Breast epithelium (tissue), 4 donors: ENCODE measurements around the gene EXOG. TPM values are rescaled to one million over a fixed set of nuclear protein-coding genes. Genes with fewer than 3 reads are reported as not detected.

Experiments used
- DNase-seq, 2 donors: peaks; one replicate each; pipeline ENCODE4 v3.0.0-alpha.2; 2019; ENCODE audit warnings: low spot score in 2 of 2
- H3K27ac ChIP-seq, 2 donors: fragments of 200-600 bp; sonication (generic) in 1 of 2; one replicate each; pipeline ENCODE4 v1.5.1; 2016 to 2019; ENCODE audit warnings: mild to moderate bottlenecking in 1 of 2
- H3K27me3 ChIP-seq, 2 donors: fragments of 200-600 bp; sonication (generic) in 1 of 2; one replicate each; pipeline versions ENCODE4 v1.5.1 to v1.6.0; 2017 to 2019; ENCODE audit warnings: control low read depth in 1 of 2, mild to moderate bottlenecking in 1 of 2
- H3K36me3 ChIP-seq: fragments of 200-600 bp; one replicate; pipeline ENCODE4 v1.5.1; 2019
- H3K4me1 ChIP-seq, 2 donors: fragments of 200-600 bp; sonication (generic); one replicate each; pipeline ENCODE4 v1.5.1; 2016 to 2019; ENCODE audit warnings: control low read depth in 1 of 2
- H3K4me3 ChIP-seq, 3 donors: fragments of 200-600 bp; sonication (generic); 1 replicate in 2 of 3; 2 replicates in 1 of 3; pipeline ENCODE4 v1.5.1; 2016 to 2019; ENCODE audit warnings: mild to moderate bottlenecking in 3 of 3, moderate library complexity in 2 of 3
- H3K9me3 ChIP-seq, 2 donors: fragments of 200-600 bp; sonication (generic) in 1 of 2; one replicate each; pipeline ENCODE4 v1.5.1; 2016 to 2019; ENCODE audit warnings: control low read depth in 1 of 2
- CTCF ChIP-seq, 3 donors: fragments of 450-650 bp; IDR thresholded peaks; one replicate each; pipeline ENCODE4 v1.5.1; 2016 to 2017; ENCODE audit warnings: antibody characterized with exemption in 3 of 3, mild to moderate bottlenecking in 3 of 3, moderate library complexity in 3 of 3
- POLR2A ChIP-seq: fragments of 450-650 bp; IDR thresholded peaks from one replicate; pipeline ENCODE4 v1.6.1; 2016; ENCODE audit warnings: antibody characterized with exemption, mild to moderate bottlenecking, moderate library complexity
- POLR2AphosphoS5 ChIP-seq, 3 donors: sonication (generic); formaldehyde crosslinking; IDR thresholded peaks; one replicate each; pipeline ENCODE4 v1.6.1; 2017; ENCODE audit warnings: antibody characterized with exemption in 3 of 3
- intact Hi-C: fragments of 100-400 bp; cut with DNase I; formaldehyde crosslinking; loops from one replicate; pipeline ENCODE4 v1.15.1; 2023; ENCODE audit warnings: low total_unique reads
- total RNA-seq, 3 donors: library from RNA; depleted of rRNA; stranded (reverse); fragments of >200 nt; gene quantifications; one replicate each; pipeline ENCODE4 v1.1.0, GENCODE V29; 2016

The EXOG gene
- total RNA-seq, 3 donors from 2014 or later, result 7.5 to 10.2 (median 8.8) TPM

GRCh38 chr3:38497031-38497430, 891 bp downstream of the EXOG start:
- H3K36me3 ChIP-seq, result no peaks in the 10 kb centered on the region
- H3K4me3 ChIP-seq, result peak overlapping the region; percentile 59 to 79 (median 61)
- H3K27me3 ChIP-seq, result no peaks in the 10 kb centered on the region
- H3K4me1 ChIP-seq, result no peaks in the 10 kb centered on the region
- no peaks in the 10 kb centered on the region for H3K9me3 ChIP-seq
- intact Hi-C loops, result no loop called here
- no peak overlapping the region for H3K27ac ChIP-seq
- no peak for DNase-seq
- TF ChIP-seq POLR2AphosphoS5 (IDR thresholded peaks at IDR 0.05), result no peak
- no peak for TF ChIP-seq POLR2A
- no peak for TF ChIP-seq CTCF (IDR thresholded peaks at IDR 0.05)

- no peaks in the 10 kb centered on the region for H3K4me1 ChIP-seq
- no peaks in the 10 kb centered on the region for H3K36me3 ChIP-seq
- DNase-seq, result no peak
- TF ChIP-seq POLR2A (no peak), CTCF (IDR thresholded peaks at IDR 0.05) (no peak), POLR2AphosphoS5 (IDR thresholded peaks at IDR 0.05) (no peak)
- H3K27me3 ChIP-seq, result no peaks in the 10 kb centered on the region
- intact Hi-C loops, result no loop called here
- H3K4me3 ChIP-seq, result no peak overlapping the region
- H3K27ac ChIP-seq, result no peak overlapping the region
- no peaks in the 10 kb centered on the region for H3K9me3 ChIP-seq
Measured at GRCh38 chr3:38500688-38501417, 4.7 kb downstream of the EXOG start.

- Histone ChIP-seq H3K27ac (no peak overlapping the region), H3K9me3 (no peaks in the 10 kb centered on the region), H3K27me3 (no peaks in the 10 kb centered on the region), H3K36me3 (no peaks in the 10 kb centered on the region), H3K4me3 (no peak overlapping the region), H3K4me1 (no peaks in the 10 kb centered on the region)
- intact Hi-C loops, result no loop called here
- no peak for DNase-seq
- TF ChIP-seq POLR2A (no peak), CTCF (IDR thresholded peaks at IDR 0.05) (no peak), POLR2AphosphoS5 (IDR thresholded peaks at IDR 0.05) (no peak)
Measured at GRCh38 chr3:38507120-38507519, 11.0 kb downstream of the EXOG start.

- TF ChIP-seq POLR2A (no peak), POLR2AphosphoS5 (IDR thresholded peaks at IDR 0.05) (no peak), CTCF (IDR thresholded peaks at IDR 0.05) (no peak)
- H3K27ac ChIP-seq, result no peak overlapping the region
- H3K36me3 ChIP-seq, result no peaks in the 10 kb centered on the region
- H3K4me3 ChIP-seq, result no peak overlapping the region
- intact Hi-C loops, result loop anchor here (2.0 kb wide), 1 partner anchor 17 kb away; no protein-coding TSS in a partner anchor
- no peaks in the 10 kb centered on the region for H3K4me1 ChIP-seq
- no peak for DNase-seq
- H3K9me3 ChIP-seq, result no peaks in the 10 kb centered on the region
- H3K27me3 ChIP-seq, result no peaks in the 10 kb centered on the region
Measured at GRCh38 chr3:38509732-38510131, 13.6 kb downstream of the EXOG start.

GRCh38 chr3:38510631-38511030, 14.5 kb downstream of the EXOG start:
- Histone ChIP-seq H3K4me3 (no peak overlapping the region), H3K9me3 (no peaks in the 10 kb centered on the region), H3K36me3 (no peaks in the 10 kb centered on the region), H3K27me3 (no peaks in the 10 kb centered on the region), H3K27ac (no peak overlapping the region), H3K4me1 (no peaks in the 10 kb centered on the region)
- DNase-seq, result no peak
- intact Hi-C loops, result loop anchor here (2.0 kb wide), 1 partner anchor 18 kb away; no protein-coding TSS in a partner anchor
- TF ChIP-seq CTCF (IDR thresholded peaks at IDR 0.05), result no peak
- no peak for TF ChIP-seq POLR2A
- TF ChIP-seq POLR2AphosphoS5 (IDR thresholded peaks at IDR 0.05), result no peak
